GM12878 (cell line): Measurements from ENCODE around the gene UBASH3A. TPM values are rescaled to one million over a fixed set of nuclear protein-coding genes. Genes with fewer than 3 reads are reported as not detected.
A peak's percentile ranks its signal among the peaks of the same experiment; 100 is the strongest.

ENCODE experiments used
- ATAC-seq: fragments of 200-7000 bp; cut with Tn5 transposase; 3 replicates; pipeline ENCODE4 v1.9.1; 2020; ENCODE audit warnings: mild to moderate bottlenecking, moderate library complexity
- BruUV-seq: library from RNA; stranded (reverse); fragments of 400-500 nt; replicated peaks from 2 replicates; lab custom pipeline; 2021; lab: Mats Ljungman, UMichigan
- CTCF ChIA-PET: fragments of 300-600 bp; sonication (Branson Sonifier 250); formaldehyde crosslinking; extraction: SDS; loops from one replicate; lab custom pipeline; 2021; ENCODE audit warnings: inconsistent platforms; lab: Yijun Ruan, JAX
- POLR2A ChIA-PET: fragments of 350-600 bp; formaldehyde crosslinking; extraction: SDS; loops from one replicate; lab custom pipeline; 2021; ENCODE audit warnings: inconsistent platforms; lab: Charles Lee
- RAD21 ChIA-PET: fragments of 300-600 bp; sonication (Branson Sonifier 250); formaldehyde crosslinking; loops from one replicate; lab custom pipeline; 2023; ENCODE audit warnings: antibody characterized with exemption; ENCODE audit not compliant: unreplicated experiment; lab: Charles Lee
- SMC1A ChIA-PET: fragments of 300-600 bp; sonication (Branson Sonifier 250); formaldehyde crosslinking; loops from one replicate; lab custom pipeline; 2023; ENCODE audit not compliant: unreplicated experiment, uncharacterized antibody; lab: Charles Lee
- DNase-seq: peaks from one replicate; pipeline ENCODE4 v3.0.0-alpha.2; 2011; ENCODE audit warnings: low read depth, low spot score
- FAIRE-seq: peaks from 3 replicates; lab custom pipeline; 2011; peaks lifted over from hg19 to GRCh38; lab: Jason Lieb, UNC
- H2AFZ ChIP-seq: 2 replicates; pipeline ENCODE4 v1.6.0; 2011; ENCODE audit warnings: low read depth, low read length, control low read depth; ENCODE audit not compliant: control insufficient read depth
- H3K27ac ChIP-seq: 2 replicates; pipeline ENCODE4 v1.5.1; 2011; ENCODE audit warnings: control low read depth; ENCODE audit not compliant: control insufficient read depth, insufficient read depth
- H3K27me3 ChIP-seq, 2 experiments: replicated peaks in 1 of 2; 2 replicates each; pipeline versions ENCODE4 v1.6.0 to v1.6.1; 2011; ENCODE audit warnings: low read length in 1 of 2; ENCODE audit not compliant: control insufficient read depth in 2 of 2, insufficient read depth in 2 of 2
- H3K36me3 ChIP-seq, 2 experiments: 2 replicates each; pipeline ENCODE4 v1.5.1; 2011; ENCODE audit warnings: low read length in 1 of 2; ENCODE audit not compliant: control insufficient read depth in 2 of 2, insufficient read depth in 2 of 2
- H3K4me1 ChIP-seq: 2 replicates; pipeline ENCODE4 v1.6.1; 2011; ENCODE audit warnings: mild to moderate bottlenecking, low read length, moderate library complexity, mixed read lengths; ENCODE audit not compliant: control insufficient read depth, insufficient read depth
- H3K4me2 ChIP-seq: 2 replicates; pipeline ENCODE4 v1.6.0; 2011; ENCODE audit warnings: control low read depth; ENCODE audit not compliant: control insufficient read depth, insufficient read depth
- H3K4me3 ChIP-seq: fragments of 200-600 bp; sonication (generic); 2 replicates; pipeline ENCODE4 v1.5.1; 2016
- H3K79me2 ChIP-seq: 2 replicates; pipeline ENCODE4 v1.6.0; 2011; ENCODE audit warnings: low read length; ENCODE audit not compliant: control insufficient read depth, insufficient read depth
- H3K9ac ChIP-seq: 2 replicates; pipeline ENCODE4 v1.8.0; 2011; ENCODE audit warnings: low read length, control low read depth, mixed read lengths; ENCODE audit not compliant: control insufficient read depth, insufficient read depth
- H3K9me3 ChIP-seq: replicated peaks from 3 replicates; pipeline ENCODE4 v1.5.1; 2011; ENCODE audit warnings: mild to moderate bottlenecking, low read length; ENCODE audit not compliant: control insufficient read depth, insufficient read depth
- H4K20me1 ChIP-seq: 2 replicates; pipeline ENCODE4 v1.6.0; 2011; ENCODE audit not compliant: control insufficient read depth, insufficient read depth
- BCL11A ChIP-seq: IDR thresholded peaks from 2 replicates; pipeline ENCODE4 v1.6.1; 2011; ENCODE audit warnings: low read depth, low read length
- PRDM15 ChIP-seq: fragments of 450-650 bp; formaldehyde crosslinking; IDR thresholded peaks from 2 replicates; pipeline ENCODE4 v1.4.0; 2020; ENCODE audit warnings: mild to moderate bottlenecking, moderate library complexity
- SREBF1 ChIP-seq: IDR thresholded peaks from 2 replicates; pipeline ENCODE4 v1.6.1; 2012; ENCODE audit warnings: mild to moderate bottlenecking, low read length
- WGBS: methylation state at CpG from one replicate; pipeline ENCODE4 v1.1.6; 2016; ENCODE audit warnings: low lambda C conversion rate; ENCODE audit not compliant: insufficient replicate concordance, insufficient coverage; ENCODE audit errors: missing lambda C conversion rate; 5-methylcytosine and 5-hydroxymethylcytosine counted together
- in situ Hi-C: fragments of 300-500 bp; cut with MboI; formaldehyde crosslinking; loops from 9 replicates; pipeline ENCODE4 v1.14.3; 2018; ENCODE audit warnings: mixed read lengths
- intact Hi-C: fragments of 100-400 bp; cut with micrococcal nuclease; formaldehyde crosslinking; loops from one replicate; pipeline ENCODE4 v1.14.2; 2022; ENCODE audit not compliant: unreplicated experiment
- polyA plus RNA-seq, 11 experiments: library from polyadenylated mRNA; depleted of rRNA in 4 of 11; unstranded in 6 of 11; stranded (reverse) in 5 of 11; fragments of >200 nt; fragmentation: Nextera tagmentation in 4 of 11; fragmentation: Illumina TruSeq in 1 of 11; extraction: Ambion mirVana in 4 of 11; extraction: Trizol in 1 of 11; gene quantifications; 1 replicate in 1 of 11; 2 replicates in 10 of 11; pipeline versions ENCODE4 v1.2.1 to v1.2.3, GENCODE V29; 2011 to 2016; ENCODE audit warnings: inconsistent platforms in 2 of 11, missing spikeins in 2 of 11, low read depth in 1 of 11
- total RNA-seq, 4 experiments: library from RNA; depleted of rRNA in 3 of 4; stranded (reverse); fragments of >200 nt in 3 of 4; fragmentation: Illumina TruSeq in 1 of 4; extraction: Trizol in 1 of 4; gene quantifications; 2 replicates each; pipeline versions ENCODE4 v1.2.1 to v1.2.3, GENCODE V29; 2013 to 2021
- TF ChIP-seq, protein P1 (sequence below): fragments of 450-650 bp; IDR thresholded peaks from 2 replicates; pipeline ENCODE4 v1.6.1; 2017; ENCODE audit warnings: mild to moderate bottlenecking, moderate library complexity
- TF ChIP-seq, protein P2 (sequence below): fragments of 450-650 bp; IDR thresholded peaks from 2 replicates; pipeline ENCODE4 v1.6.1; 2017; ENCODE audit warnings: mild to moderate bottlenecking, moderate library complexity

UBASH3A gene
- total and polyA plus RNA-seq, 10 of the 15 experiments (the other 5 are each of a cell fraction or from before 2014, with no cell fraction given), result 0.04 to 0.39 (median 0.23) TPM; not detected in 1

DNA sequence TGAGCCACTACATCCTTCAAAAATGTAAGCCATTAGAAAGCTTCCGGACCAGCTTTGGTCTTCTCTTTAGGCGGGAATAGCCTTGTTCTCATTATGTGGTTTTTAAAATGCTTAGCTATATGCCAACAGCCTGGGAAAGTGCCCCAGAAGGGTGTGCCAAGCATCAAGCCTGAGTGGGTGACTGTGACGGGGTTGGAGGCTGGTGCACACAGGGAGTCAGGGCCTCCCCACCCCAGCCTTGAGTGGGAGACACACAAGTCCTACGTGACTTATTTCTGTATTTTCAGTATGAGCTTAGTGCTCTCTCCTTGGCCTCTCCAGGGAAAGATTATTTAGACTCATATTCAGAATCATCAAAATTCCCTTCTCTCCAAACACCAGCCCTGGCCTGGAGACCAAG is 9.8 kb downstream of the UBASH3A start (continued):
- TF ChIP-seq, protein P1, sequence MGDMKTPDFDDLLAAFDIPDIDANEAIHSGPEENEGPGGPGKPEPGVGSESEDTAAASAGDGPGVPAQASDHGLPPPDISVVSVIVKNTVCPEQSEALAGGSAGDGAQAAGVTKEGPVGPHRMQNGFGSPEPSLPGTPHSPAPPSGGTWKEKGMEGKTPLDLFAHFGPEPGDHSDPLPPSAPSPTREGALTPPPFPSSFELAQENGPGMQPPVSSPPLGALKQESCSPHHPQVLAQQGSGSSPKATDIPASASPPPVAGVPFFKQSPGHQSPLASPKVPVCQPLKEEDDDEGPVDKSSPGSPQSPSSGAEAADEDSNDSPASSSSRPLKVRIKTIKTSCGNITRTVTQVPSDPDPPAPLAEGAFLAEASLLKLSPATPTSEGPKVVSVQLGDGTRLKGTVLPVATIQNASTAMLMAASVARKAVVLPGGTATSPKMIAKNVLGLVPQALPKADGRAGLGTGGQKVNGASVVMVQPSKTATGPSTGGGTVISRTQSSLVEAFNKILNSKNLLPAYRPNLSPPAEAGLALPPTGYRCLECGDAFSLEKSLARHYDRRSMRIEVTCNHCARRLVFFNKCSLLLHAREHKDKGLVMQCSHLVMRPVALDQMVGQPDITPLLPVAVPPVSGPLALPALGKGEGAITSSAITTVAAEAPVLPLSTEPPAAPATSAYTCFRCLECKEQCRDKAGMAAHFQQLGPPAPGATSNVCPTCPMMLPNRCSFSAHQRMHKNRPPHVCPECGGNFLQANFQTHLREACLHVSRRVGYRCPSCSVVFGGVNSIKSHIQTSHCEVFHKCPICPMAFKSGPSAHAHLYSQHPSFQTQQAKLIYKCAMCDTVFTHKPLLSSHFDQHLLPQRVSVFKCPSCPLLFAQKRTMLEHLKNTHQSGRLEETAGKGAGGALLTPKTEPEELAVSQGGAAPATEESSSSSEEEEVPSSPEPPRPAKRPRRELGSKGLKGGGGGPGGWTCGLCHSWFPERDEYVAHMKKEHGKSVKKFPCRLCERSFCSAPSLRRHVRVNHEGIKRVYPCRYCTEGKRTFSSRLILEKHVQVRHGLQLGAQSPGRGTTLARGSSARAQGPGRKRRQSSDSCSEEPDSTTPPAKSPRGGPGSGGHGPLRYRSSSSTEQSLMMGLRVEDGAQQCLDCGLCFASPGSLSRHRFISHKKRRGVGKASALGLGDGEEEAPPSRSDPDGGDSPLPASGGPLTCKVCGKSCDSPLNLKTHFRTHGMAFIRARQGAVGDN, result peak; percentile 38

DNA sequence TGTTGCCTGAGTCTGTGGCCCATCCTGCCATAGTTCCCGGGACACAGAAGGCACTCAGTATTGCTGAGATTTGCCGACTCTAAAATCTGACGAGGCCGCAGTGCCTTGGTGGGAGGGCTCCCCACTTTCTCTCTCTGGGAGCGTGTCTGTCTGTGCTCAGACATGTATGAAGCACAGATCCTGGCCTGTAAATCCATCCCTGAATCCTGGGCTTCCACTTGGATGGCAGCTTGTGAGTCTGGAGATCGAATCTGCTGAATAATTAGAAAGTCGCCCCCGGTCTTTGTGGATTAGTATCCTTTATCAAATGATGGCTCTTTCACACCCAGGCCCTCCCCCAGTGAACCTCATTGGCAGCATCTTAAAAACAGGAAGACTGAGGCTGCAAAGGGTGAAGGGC is 10.4 kb downstream of the UBASH3A start:
- SMC1A ChIA-PET, result interaction anchor here (0.9 to 6.1 kb wide), 10 partner anchors 9 to 74 kb away, joined by 3 to 49 read pairs (median 4); partner anchors contain the start of gene UBASH3A
- Histone ChIP-seq H3K9me3 (peaks cover 2% of the 10 kb centered on the region; the same call in 1 of the 3 replicates), H3K79me2 (no peaks in the 10 kb centered on the region), H3K27ac (peak overlapping the region; percentile 95), H3K27me3 (no peaks in the 10 kb centered on the region), H3K4me3 (no peak overlapping the region), H3K4me2 (no peak overlapping the region), H3K36me3 (no peaks in the 10 kb centered on the region)
- DNase-seq (no peak), ATAC-seq (no peak)
- in situ Hi-C loops, result no loop called here
- intact Hi-C loops, result no loop called here
- POLR2A ChIA-PET, result interaction anchor here (1.7 to 5.4 kb wide), 3 partner anchors 9 to 20 kb away, joined by 7 to 34 read pairs (median 12); partner anchors contain the start of gene UBASH3A
- RAD21 ChIA-PET, result interaction anchor here (0.8 to 4.2 kb wide), 10 partner anchors 8 to 193 kb away, joined by 3 to 32 read pairs (median 4); no protein-coding TSS in a partner anchor
- TF ChIP-seq BCL11A (no peak), SREBF1 (no peak), PRDM15 (no peak)
- TF ChIP-seq, protein P2, sequence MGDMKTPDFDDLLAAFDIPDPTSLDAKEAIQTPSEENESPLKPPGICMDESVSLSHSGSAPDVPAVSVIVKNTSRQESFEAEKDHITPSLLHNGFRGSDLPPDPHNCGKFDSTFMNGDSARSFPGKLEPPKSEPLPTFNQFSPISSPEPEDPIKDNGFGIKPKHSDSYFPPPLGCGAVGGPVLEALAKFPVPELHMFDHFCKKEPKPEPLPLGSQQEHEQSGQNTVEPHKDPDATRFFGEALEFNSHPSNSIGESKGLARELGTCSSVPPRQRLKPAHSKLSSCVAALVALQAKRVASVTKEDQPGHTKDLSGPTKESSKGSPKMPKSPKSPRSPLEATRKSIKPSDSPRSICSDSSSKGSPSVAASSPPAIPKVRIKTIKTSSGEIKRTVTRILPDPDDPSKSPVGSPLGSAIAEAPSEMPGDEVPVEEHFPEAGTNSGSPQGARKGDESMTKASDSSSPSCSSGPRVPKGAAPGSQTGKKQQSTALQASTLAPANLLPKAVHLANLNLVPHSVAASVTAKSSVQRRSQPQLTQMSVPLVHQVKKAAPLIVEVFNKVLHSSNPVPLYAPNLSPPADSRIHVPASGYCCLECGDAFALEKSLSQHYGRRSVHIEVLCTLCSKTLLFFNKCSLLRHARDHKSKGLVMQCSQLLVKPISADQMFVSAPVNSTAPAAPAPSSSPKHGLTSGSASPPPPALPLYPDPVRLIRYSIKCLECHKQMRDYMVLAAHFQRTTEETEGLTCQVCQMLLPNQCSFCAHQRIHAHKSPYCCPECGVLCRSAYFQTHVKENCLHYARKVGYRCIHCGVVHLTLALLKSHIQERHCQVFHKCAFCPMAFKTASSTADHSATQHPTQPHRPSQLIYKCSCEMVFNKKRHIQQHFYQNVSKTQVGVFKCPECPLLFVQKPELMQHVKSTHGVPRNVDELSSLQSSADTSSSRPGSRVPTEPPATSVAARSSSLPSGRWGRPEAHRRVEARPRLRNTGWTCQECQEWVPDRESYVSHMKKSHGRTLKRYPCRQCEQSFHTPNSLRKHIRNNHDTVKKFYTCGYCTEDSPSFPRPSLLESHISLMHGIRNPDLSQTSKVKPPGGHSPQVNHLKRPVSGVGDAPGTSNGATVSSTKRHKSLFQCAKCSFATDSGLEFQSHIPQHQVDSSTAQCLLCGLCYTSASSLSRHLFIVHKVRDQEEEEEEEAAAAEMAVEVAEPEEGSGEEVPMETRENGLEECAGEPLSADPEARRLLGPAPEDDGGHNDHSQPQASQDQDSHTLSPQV, result peak; percentile 4; the same call in 1 of the 2 replicates
- TF ChIP-seq, all 136 proteins: peak for 1
- CTCF ChIA-PET, result interaction anchor here (0.7 to 1.7 kb wide), 5 partner anchors 11 to 103 kb away, joined by 3 to 5 read pairs (median 3); partner anchors contain the start of gene UBASH3A
- 82% methylated on average over 8 of the region's 8 CpGs for WGBS
- Histone ChIP-seq H2AFZ (no peak overlapping the region), H3K9ac (no peak overlapping the region), H3K4me1 (peaks cover 47% of the 10 kb centered on the region), H4K20me1 (no peaks in the 10 kb centered on the region)
- FAIRE-seq, result no peak
- no TSS peak for BruUV-seq
